SK-N-MC (cell line): ENCODE results near the gene NR5A2.

Experiments used
- EZH2 ChIP-seq: fragments of 200-600 bp; sonication (generic); IDR thresholded peaks from one replicate; pipeline ENCODE4 v1.6.1; 2017; ENCODE audit warnings: antibody characterized with exemption
- POLR2AphosphoS5 ChIP-seq: IDR thresholded peaks from 2 replicates; pipeline ENCODE4 v1.6.1; 2012; ENCODE audit warnings: mild to moderate bottlenecking, low read depth, low read length, borderline replicate concordance

GRCh38 chr1:200213392-200213791 is 185.9 kb downstream of the NR5A2 start:
- TF ChIP-seq EZH2: no peak
- no peak for TF ChIP-seq POLR2AphosphoS5
